Measurements from ENCODE around the gene REG3G.

Gene REG3G

DNA sequence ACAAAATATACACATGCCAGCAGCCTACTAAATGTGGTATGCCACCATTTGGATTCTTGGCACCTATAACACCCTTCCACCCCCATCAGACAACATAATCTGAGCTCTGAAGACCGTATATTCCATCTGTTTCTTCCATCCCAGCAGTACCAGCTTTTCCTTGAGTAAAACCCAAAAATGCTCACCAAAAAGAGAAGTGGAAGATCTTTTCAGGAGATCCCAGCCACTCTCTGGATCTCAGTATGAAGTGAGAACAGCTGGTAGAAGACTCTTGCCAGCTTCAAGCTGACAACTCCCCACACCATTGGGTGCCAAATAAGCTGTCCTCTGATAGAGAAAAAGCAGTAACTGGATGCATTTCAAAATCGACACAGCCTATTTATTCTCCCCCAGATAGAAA, 39.7 kb downstream of the REG3G start:
- TF ChIP-seq CTCF (IDR thresholded peaks at IDR 0.05; ENCODE audit: low read length, missing control alignments), result no peak
- DNase-seq (ENCODE audit: low read depth), result no peak
- no peak overlapping the region for H3K4me3 ChIP-seq (replicated peaks; ENCODE audit: low read depth, low read length)

DNA sequence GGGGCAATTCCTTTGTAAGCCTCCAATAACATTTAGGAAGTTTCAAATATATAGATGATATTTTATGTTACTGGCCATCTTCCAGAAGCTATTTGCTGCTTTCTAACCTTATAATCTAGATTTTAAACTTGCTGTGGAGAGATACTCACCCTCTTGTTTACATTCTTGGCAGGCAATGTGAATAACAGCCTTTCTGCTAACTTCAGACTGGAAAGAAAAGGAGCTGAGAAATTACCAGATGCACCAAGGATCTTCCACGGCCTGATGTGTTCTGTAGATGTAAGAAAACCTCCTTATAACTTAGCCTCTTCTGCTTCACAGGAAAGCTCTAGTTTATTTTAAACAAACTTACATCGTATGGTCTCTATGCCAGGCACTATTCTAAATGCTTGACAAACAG, 45.6 kb downstream of the REG3G start:
- DNase-seq (ENCODE audit: low read depth), result no peak
- TF ChIP-seq CTCF (IDR thresholded peaks at IDR 0.05; ENCODE audit: low read length, missing control alignments), result no peak
- no peak overlapping the region for H3K4me3 ChIP-seq (replicated peaks; ENCODE audit: low read depth, low read length)
